HG03457 (cell line): Measurements from ENCODE around the gene FLYWCH1.

Experiments
- ATAC-seq: cut with Tn5 transposase; IDR thresholded peaks from one replicate; pipeline ENCODE4 v1.9.1; 2021; ENCODE audit warnings: moderate number of reproducible peaks; ENCODE audit not compliant: unreplicated experiment

Gene FLYWCH1

GRCh38 chr16:2949705-2950352, 38.1 kb downstream of the FLYWCH1 start:
- no peak for ATAC-seq

- ATAC-seq, result no peak
Observed at GRCh38 chr16:2950353-2950724, 38.6 kb downstream of the FLYWCH1 start.

GRCh38 chr16:2950773-2951172, 39.0 kb downstream of the FLYWCH1 start:
- ATAC-seq, result no peak

- no peak for ATAC-seq
Observed at GRCh38 chr16:2952679-2953078, 40.9 kb downstream of the FLYWCH1 start.

- no peak for ATAC-seq
Observed at GRCh38 chr16:2953706-2954627, 42.2 kb downstream of the FLYWCH1 start.

GRCh38 chr16:2954656-2955381, 43.1 kb downstream of the FLYWCH1 start:
- ATAC-seq, result no peak

- ATAC-seq, result no peak
Observed at GRCh38 chr16:2955438-2955778, 43.7 kb downstream of the FLYWCH1 start.

GRCh38 chr16:2955779-2956578, 44.2 kb downstream of the FLYWCH1 start:
- no peak for ATAC-seq

- ATAC-seq, result no peak
Observed at GRCh38 chr16:2956579-2956956, 44.8 kb downstream of the FLYWCH1 start.

GRCh38 chr16:2959206-2959605, 47.5 kb downstream of the FLYWCH1 start:
- ATAC-seq, result no peak

- ATAC-seq, result no peak
Observed at GRCh38 chr16:2960183-2961010, 48.7 kb downstream of the FLYWCH1 start.

GRCh38 chr16:2962334-2963073, 50.8 kb downstream of the FLYWCH1 start:
- no peak for ATAC-seq

GRCh38 chr16:2963074-2963722, 51.5 kb downstream of the FLYWCH1 start:
- no peak for ATAC-seq

GRCh38 chr16:2963723-2964474, 52.2 kb downstream of the FLYWCH1 start, which contains the start of gene KREMEN2:
Gene KREMEN2, plus strand, starts transcription at chr16:2964275. Its CDS starts 246 bp downstream, at chr16:2964521.
- ATAC-seq, result no peak

GRCh38 chr16:2964475-2965336, 53.0 kb downstream of the FLYWCH1 start:
- ATAC-seq, result no peak

GRCh38 chr16:2966043-2966807, 54.5 kb downstream of the FLYWCH1 start:
- ATAC-seq, result no peak
